ENCODE data around the gene ZNF438.

DNA sequence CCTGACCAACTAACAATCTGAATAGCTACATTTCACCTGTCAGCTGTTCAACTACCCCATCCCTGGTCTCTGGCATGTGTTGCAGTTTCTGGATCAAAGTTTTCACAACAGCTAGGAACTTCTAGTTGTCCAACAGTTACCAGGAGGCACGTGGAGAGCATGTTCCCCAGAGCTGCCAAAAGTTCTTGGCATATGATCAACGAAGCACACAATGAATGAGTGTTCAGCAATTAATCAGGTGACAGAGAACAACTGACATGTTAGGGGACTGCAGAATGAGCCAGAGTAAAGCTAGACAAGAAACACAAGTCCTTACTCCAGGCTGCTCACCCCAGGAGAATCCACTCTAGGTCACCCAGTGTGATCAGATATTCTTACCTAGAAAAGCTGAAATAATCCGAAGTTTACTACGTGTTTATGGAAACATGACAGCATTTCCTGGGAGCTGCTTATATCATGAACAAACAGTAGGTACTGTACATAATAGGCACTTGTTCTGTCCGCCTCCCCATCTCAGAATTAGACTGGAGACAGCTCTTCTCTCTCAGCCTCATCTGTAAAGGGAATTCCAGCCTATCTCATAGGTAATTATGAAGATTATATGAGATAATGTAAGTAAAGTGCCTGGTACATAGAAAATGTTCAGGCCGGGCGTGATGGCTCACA, 50.6 kb downstream of the ZNF438 start:
- TF ChIP-seq, protein P1, sequence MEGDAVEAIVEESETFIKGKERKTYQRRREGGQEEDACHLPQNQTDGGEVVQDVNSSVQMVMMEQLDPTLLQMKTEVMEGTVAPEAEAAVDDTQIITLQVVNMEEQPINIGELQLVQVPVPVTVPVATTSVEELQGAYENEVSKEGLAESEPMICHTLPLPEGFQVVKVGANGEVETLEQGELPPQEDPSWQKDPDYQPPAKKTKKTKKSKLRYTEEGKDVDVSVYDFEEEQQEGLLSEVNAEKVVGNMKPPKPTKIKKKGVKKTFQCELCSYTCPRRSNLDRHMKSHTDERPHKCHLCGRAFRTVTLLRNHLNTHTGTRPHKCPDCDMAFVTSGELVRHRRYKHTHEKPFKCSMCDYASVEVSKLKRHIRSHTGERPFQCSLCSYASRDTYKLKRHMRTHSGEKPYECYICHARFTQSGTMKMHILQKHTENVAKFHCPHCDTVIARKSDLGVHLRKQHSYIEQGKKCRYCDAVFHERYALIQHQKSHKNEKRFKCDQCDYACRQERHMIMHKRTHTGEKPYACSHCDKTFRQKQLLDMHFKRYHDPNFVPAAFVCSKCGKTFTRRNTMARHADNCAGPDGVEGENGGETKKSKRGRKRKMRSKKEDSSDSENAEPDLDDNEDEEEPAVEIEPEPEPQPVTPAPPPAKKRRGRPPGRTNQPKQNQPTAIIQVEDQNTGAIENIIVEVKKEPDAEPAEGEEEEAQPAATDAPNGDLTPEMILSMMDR (conservative IDR thresholded peaks at IDR 0.05 in 1 of 2, IDR thresholded peaks at IDR 0.05 in 1 of 2; ENCODE audit: low read depth in 1 of 2, low read length in 2 of 2), result no peak
- TF ChIP-seq EZH2 (IDR thresholded peaks at IDR 0.05; ENCODE audit: low read length, missing control alignments), result no peak
